Vagina (tissue), 2 donors: ENCODE results near the gene KRT17.

ENCODE experiments used
- CTCF ChIP-seq, 3 experiments: fragments of 450-650 bp in 2 of 3; fragments of 200-600 bp in 1 of 3; sonication (generic) in 1 of 3; IDR thresholded peaks; one replicate each; pipeline ENCODE4 v1.5.1; 2017 to 2019; ENCODE audit warnings: antibody characterized with exemption in 3 of 3, mild to moderate bottlenecking in 2 of 3, moderate library complexity in 2 of 3
- POLR2A ChIP-seq, 2 donors: fragments of 450-650 bp; IDR thresholded peaks; one replicate each; pipeline ENCODE4 v1.6.1; 2017; ENCODE audit warnings: antibody characterized with exemption in 2 of 2, mild to moderate bottlenecking in 2 of 2, moderate library complexity in 2 of 2

GRCh38 chr17:41627316-41628072 lies 3.1 kb upstream of the KRT17 start:
- no peak for TF ChIP-seq CTCF (IDR thresholded peaks at IDR 0.05)
- no peak for TF ChIP-seq POLR2A (IDR thresholded peaks at IDR 0.05)
